IPS DF 19.7 (cell line): ENCODE results near the gene CFAP100.

Experiments used
- DNase-seq: peaks from one replicate; pipeline ENCODE4 v3.0.0-alpha.2; 2013; ENCODE audit warnings: low read depth, low spot score

CFAP100 gene

DNA sequence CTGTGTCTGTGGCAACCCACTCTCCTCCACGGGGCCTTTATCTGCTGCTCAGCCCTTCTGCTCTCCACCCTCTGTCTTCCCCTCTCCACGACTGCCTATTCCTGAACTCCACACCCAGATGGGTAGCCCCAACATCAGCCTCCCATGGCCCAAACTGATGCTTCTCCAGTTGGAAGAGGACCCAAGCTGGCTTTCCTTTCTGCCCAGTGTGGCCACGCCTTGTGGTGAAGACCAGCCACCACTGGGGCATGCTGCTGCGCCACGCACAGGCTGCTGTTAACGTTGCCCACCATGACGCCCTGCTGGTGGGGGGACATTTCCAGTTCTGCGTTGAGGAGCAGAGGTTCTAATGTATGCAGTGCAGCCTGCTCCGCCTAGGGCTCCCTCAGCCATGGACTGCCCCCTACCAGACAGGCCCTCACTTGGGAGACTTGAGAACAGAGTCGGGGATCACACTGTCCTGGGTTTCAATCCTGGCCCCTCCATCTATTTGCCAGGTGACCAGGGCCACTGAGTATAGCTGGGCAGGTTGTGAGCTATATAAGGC, 26.9 kb downstream of the CFAP100 start:
- DNase-seq: no peak

- DNase-seq: no peak
Observed at GRCh38 chr3:126422121-126422520, 27.4 kb downstream of the CFAP100 start.

GRCh38 chr3:126422571-126423091, 27.9 kb downstream of the CFAP100 start:
- DNase-seq: no peak

- no peak for DNase-seq
Observed at GRCh38 chr3:126423191-126424038, 28.7 kb downstream of the CFAP100 start.

DNA sequence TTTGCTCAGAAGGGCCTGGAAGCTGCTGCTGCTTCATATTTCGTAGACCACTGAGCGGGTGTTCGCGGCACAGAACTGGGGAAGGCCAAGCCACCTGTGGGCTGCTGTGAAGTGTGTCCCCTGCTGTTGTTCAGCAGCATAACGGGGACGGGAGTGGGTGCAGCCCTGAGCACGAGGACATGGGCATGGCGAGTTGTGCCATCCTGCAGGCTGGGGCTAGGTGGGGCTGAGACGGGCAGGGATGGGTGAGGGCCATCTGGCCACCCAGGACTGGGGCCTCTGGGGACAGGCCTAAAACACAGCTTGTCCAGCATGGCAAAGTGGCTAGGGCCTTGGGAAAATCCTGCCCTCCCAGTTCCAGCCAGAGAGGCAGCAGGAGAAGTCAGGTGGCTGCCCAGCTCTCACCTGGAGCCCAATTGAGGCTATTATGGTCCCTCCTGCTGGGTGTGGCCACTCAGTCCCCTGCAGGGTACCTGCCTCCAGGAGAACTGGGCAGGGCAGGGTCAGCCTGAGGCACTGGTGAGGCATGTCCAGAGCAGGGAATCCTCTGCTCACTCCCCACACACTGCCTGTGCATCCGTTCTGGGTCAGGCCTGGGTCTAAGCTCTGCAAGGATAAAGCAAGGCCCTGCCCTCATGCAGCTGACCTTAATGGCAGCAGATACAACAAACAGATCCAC, 29.5 kb downstream of the CFAP100 start:
- no peak for DNase-seq

- no peak for DNase-seq
Observed at GRCh38 chr3:126424751-126425150, 30.0 kb downstream of the CFAP100 start.

GRCh38 chr3:126431103-126431534, 36.4 kb downstream of the CFAP100 start:
- no peak for DNase-seq

- no peak for DNase-seq
Observed at GRCh38 chr3:126432361-126433104, 37.8 kb downstream of the CFAP100 start.

GRCh38 chr3:126433105-126433430, 38.4 kb downstream of the CFAP100 start:
- no peak for DNase-seq

DNA sequence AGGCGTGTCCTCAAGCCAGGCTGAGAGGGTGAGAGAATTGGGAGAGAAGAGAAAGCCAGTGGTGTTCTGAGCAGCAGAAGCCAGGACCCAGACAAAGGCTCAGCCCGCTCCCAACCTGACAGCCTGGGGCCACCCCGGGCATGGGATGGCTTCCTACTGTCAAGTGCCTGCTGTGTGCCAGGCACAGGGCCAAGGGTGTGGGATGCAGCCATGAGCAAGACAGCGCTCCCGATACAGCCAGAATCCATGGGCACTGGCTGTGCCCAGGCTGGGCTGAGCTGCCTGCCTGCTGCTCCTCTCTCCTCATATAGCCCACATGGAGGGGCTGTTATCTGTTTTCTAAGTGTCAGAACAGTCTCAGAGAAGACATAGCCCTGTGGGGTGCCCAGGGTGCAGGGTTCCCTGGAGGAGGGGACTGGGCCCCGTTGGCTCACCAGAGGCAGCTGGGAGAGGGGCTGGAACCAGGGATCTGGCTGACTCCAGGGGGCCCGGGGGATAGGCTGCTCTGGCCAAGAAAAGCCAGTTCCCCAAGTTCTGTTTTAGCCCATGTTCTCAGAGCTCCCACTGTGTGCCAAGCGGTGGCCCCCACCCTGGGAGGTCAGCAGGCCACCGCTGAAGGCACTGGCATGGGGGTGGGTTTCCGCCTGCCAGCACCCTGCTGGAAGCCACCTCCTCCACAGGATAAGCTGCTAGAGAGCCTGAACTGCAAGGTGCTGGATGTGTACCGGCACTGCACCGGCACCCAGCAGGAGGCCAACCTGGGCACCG, 39.0 kb downstream of the CFAP100 start:
- DNase-seq: no peak

DNA sequence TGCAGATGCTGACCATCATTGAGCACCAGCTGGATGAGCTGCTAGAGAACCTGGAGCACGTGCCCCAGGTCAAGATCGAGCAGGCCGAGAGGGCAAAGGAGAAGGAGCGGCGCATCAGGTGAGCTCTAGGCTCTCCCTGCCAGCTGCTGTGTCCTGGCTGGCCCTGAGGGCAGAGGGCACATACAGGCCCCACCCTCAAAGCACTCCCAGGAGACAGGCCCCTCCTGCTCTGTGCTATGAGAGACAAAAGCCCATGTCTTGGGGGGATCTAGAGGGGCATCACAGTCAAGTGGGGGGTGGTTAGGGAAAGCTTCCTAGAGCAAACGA, 39.5 kb downstream of the CFAP100 start:
- DNase-seq: no peak

GRCh38 chr3:126434931-126435411, 40.3 kb downstream of the CFAP100 start:
- DNase-seq: no peak

DNA sequence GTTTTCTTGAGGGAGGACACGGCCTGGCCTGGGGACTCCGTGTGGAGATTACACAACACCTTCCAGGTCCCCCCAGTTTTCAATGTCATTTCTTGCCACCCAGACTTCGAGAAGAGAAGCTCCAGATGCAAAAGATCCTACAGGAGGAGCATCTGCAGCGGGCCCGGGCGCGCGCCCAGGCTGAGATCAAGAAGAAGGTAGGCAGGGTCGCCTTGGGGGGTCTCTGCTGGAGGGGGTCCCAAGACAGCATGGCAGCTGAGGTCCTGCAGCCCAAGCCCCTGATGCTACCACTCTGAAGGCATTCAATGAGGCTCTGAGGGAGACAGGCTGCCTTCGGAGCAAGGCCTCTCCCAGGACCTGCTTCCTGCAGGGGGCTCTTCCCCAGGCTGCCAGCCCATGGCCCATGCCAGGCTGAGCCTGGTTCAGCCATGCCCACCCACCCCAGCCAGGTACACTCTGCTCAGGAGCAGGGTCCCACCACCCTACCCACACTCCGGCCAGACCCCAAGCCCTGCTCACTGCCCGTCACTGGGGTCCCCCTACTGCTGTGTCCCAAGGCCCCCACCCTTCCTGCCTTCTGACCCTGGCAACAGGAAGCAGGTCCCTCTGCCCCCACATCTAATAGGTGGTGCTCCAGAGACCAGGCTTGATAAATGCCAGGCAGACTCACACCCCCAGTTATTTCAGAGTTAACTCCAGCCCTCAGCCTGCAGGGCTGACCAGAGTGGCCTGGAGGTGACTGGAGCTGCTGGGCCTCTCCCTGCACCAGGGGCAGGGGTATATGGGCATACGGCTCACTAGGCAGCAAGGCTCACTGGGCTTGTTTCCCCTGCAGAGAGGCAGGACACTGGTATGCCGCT, 41.0 kb downstream of the CFAP100 start:
- no peak for DNase-seq

DNA sequence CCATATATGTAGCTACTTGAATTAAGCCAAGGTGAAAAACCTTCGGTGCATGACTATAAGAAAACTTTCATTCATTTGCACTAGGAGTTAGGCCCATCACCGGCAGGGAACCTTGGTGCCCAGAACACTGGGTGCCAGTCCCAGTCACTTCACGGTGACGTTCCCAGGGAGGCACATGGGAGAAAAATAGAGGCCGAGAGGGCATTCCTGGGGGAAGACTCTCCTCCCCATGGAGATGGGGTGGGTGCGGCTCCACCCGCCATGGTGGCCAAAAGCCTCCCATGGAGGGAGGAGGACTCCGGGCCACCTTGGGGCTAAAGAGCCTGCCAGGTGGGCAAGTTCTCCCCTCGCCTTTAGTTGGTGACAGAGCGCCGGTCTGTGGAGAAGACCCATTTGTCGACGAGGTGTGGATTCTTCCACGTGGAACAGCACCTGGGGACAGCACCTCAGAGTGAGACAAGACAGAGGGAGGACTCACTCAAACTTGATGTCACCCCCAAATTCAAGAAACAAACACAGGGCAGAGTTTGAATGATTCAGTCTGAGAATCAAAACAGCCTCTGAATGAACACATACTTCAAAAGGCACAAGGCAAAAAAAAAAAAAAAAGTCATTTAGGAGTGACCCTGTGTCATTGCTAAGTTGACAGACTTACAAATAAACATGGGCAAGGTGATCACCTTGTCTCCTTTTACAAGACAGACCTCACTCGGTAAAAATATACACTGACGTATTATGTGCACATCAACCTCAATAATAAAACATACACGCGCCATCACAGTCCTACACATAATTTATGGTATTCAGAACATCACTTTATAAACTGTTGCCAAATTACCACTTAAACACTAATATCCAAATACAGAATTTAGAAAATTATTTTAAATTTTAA, 42.4 kb downstream of the CFAP100 start:
- no peak for DNase-seq

- DNase-seq: no peak
Observed at GRCh38 chr3:126438186-126438585, 43.5 kb downstream of the CFAP100 start.

DNA sequence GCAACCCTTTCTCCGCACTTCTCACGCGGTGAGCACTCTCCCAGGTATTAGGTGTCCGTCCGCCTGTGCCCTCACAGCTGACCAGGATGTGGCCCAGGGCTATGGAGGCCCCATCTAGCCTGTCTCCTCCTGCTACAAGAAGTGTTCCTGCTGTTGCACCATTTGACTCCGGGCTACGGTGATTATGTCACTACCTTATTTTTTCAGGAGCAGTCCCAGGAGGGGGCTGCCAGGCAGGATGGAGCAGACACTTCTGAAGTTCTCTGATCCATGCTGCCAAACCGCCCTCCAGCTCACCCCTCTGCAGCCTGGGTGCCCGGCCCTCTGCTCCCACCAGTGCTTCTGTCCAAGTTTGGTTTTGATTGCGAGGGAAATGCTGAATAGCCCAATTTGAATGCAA, 44.0 kb downstream of the CFAP100 start:
- DNase-seq: no peak

DNA sequence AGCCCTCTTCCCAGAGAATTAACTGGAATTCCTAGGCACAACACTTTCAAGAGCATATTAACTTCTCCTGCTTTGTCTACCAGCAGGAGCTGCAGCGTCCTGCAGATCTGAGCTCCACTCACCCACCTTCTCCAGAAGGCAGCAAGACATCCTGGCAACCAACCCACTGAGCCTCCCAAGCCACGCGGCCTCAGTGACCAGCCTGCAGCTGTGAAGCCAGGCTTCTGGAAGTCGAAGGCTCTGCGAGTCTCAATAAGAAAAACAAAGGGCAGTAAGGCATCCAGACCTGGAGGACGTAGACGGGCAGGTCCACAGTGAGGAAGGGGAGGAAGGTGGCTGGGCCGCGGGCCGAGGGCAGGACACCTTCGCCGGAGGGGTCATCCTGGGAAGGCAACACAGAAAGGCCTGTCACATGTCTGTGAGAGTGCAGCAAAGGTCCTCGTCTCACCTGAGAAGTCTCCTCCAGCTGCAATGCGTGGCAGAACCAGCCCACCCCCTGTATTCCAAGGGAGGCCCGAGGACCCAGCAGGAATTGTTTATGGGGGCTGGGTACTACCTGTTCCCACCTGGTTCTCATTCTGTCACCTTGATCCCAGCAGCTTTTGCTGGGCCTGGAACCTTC, 44.7 kb downstream of the CFAP100 start:
- DNase-seq: no peak

GRCh38 chr3:126439968-126440708, 45.4 kb downstream of the CFAP100 start:
- no peak for DNase-seq
